ENCODE data around the gene HS6ST3.

DNA sequence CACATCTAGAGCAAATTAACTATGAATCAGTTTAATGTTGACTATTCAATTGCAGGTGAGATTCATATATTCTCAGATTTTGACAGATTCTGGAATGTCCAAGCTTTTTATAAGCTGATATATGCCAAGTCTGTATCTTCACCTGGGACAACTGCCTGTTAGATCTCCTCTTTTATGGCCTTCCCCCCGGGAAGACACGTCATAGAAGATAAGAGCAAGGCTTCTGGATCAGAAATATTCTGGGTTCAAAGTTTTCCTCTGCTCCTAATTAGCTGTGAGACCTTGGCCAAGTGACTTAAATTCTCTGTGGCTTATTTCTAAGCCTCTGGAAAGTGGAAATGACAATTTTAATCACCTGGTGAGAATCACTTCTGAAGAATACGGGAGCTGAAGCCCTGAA is 716.8 kb downstream of the HS6ST3 start:
- TF ChIP-seq, protein P1, sequence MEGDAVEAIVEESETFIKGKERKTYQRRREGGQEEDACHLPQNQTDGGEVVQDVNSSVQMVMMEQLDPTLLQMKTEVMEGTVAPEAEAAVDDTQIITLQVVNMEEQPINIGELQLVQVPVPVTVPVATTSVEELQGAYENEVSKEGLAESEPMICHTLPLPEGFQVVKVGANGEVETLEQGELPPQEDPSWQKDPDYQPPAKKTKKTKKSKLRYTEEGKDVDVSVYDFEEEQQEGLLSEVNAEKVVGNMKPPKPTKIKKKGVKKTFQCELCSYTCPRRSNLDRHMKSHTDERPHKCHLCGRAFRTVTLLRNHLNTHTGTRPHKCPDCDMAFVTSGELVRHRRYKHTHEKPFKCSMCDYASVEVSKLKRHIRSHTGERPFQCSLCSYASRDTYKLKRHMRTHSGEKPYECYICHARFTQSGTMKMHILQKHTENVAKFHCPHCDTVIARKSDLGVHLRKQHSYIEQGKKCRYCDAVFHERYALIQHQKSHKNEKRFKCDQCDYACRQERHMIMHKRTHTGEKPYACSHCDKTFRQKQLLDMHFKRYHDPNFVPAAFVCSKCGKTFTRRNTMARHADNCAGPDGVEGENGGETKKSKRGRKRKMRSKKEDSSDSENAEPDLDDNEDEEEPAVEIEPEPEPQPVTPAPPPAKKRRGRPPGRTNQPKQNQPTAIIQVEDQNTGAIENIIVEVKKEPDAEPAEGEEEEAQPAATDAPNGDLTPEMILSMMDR (IDR thresholded peaks at IDR 0.05), result no peak
- TF ChIP-seq POLR2A (IDR thresholded peaks at IDR 0.05), result no peak
